HG03378 (cell line): ENCODE data around the gene CENPP.

Source experiments
- ATAC-seq: cut with Tn5 transposase; IDR thresholded peaks from one replicate; pipeline ENCODE4 v1.9.1; 2021; ENCODE audit warnings: mild to moderate bottlenecking, moderate library complexity; ENCODE audit not compliant: unreplicated experiment

Gene CENPP

DNA sequence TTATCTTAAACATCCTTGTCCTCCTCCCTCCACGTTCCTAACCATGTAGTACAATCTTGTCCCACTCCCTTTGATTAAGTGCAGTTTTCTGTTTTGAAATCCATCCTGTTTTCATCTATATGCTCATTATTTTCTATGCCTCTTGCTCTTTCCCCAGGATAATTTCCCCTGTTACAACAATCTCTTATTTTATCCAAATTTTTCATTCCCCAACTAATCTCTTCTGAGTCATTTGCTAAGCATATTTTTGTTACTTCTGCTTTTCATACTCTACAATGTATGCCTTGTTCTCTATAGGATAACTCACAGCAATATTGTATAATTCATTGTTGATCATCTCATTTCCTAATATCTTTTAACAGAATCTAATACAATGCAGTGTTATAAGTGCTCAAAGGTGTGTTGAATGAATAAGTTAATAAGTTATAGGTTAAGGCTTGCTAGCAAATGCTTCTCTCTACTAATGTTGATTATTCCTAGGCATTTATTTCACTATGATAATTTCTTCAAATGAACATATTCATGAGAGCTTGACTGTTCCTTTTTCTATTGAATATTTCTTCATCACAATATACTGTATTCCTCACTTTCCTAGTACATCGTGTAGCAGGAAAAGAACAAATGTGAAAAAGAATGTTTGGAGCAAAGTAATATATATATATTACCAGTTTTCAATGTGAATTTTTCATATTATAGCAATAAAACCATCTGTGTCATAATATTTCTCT is 97.0 kb downstream of the CENPP start:
- ATAC-seq = no peak

DNA sequence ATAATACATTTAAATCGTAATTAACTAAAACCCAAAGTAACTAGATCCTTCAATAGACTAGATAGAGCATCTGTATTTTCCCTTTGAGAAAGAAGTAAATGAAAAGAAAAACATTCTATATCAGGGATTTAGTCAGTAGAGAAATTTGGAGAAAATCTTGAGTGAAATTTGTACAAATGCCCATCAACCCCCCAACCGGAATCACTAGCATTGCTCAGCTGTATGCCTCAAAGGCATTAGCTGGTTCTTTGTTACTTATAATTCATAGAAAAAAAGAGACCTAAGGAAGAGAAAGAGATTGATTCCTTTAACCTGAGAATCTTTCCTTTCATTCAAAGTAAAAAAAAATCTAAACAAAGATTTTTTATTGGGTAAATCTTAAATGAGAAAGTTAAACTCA is 97.9 kb downstream of the CENPP start:
- no peak for ATAC-seq

DNA sequence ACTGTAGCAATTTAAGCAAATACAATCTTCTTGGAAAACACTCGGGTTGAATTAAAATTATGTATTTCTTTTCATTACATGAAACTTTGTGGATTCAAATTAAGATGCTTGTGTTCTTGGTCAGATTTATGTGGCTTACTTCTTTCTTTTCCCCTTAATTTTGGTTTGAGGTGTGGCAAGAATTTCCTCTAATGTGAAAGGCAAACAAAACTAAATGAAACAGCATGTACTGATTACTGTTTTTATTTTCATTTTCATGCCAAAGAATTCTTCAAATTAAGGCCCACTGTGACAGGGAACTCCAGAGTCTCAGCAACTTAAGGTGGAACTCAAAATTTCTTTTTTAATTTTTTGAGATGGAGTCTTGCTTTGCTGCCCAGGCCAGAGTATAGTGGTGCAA is 98.6 kb downstream of the CENPP start, which contains the start of gene OMD:
Gene OMD, minus strand, starts transcription at position 132 of the 400 bp plus-strand sequence. CDS start 6,913 bp downstream, outside the sequence.
- ATAC-seq = no peak

DNA sequence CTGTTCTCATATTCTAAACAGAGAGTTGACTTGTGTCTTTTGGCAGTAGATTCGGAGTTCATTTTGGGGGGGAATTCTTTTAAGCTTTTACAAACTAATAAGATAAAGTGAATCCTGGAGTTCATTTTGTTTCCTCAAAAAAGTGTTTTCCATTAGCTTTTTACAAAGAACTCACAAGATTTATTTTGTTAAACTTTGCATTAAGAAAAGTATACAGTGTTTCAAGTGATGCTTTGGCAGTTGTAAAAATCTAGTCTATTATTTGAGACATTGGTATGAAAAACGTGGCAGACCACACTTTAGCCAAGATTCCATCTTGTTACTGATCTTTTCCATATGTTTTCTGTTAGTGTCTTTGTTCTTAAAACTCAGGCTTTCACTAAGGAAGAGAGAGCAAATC is 99.7 kb downstream of the CENPP start:
- ATAC-seq = no peak

DNA sequence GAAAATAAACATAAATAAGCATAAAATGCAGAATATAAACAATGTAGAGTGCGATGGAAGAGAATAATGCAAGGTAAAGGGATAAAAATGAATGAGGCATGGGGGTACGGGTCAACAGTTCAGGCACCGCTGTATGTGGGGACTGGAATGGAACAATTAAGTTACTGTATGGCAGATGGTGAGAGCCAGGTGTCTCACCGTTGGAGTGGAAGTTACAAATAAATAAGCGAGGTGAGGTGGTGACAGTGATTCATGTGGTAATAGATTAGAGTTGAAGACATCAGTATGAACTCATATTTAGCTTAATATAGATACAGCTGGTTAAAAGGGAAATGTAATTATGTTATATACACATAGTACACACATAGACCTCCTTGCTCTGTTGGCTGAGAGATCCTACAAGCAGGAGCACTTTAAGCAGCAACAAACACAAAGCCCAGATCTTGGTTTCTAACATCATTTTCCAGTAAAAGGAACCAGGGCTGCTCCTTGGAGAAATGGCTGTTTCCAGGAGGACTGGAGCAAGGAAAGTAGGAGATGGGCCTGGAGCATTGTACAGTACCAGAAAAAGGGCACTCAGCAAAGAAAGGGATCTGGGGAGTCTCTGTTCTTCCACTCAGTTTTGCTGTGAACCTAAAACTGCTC is 100.9 kb downstream of the CENPP start:
- ATAC-seq = no peak

DNA sequence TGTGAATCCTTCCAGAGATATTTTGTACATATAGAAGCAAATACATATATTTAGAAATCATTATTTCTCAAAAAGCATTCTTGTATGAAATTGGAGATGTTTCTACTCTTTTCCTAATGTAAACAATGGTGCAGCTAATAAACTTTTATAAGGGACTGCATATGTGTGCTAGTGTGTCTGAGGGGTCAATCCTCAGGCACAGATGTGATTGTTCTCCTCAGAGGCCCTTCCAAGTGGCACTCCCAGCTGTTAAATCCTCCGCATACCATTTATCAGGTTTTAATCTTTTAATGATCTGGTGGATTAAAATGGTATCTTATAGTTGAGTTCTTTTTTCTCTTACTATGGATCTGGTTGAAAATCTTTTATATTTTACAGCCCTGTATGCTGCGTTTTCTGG is 104.1 kb downstream of the CENPP start:
- ATAC-seq = no peak

DNA sequence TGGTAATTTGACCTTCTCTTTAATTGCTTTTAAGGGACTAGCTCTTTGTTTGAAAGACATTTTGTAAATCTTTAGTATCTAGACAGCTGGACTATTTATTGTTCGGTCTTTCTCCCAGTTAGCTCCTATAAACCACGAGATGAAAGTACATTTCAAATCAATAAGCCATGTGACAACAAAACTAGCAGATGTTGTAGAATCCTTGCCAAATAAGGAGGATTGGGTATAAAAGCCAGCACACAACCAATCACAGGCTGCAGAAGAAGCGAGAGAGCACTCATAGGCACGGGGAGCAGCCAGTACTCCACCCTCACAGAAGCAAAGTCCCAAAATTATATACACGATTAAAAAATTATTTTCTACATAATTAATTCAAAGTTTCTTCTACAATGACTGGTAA is 106.6 kb downstream of the CENPP start:
- ATAC-seq = no peak

DNA sequence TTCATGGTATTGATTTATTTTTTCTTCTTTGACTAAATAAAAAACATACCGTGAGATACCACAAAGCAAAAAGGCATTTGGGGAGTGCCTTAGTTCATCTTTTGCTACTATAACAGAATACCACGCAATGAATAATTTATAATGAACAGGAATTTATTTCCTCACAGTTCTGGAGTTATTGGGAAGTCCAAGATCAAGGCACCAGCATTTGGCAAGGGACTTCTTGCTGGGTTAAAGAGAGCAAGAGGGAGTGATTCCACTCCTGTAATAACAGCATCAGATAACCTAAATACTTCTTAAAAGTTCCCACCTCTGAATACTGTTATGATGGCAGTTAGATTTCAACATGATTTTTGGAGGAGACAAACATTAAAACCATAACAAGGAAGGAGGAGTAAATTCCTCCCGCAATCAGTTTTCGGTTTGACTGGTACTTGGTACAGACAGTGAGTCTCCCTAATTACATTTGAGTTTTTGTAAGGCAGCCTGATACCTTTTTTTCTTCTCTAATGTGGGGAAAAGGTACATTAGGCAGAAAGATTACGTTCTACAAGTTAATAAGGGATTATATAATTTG is 107.3 kb downstream of the CENPP start:
- ATAC-seq = no peak

DNA sequence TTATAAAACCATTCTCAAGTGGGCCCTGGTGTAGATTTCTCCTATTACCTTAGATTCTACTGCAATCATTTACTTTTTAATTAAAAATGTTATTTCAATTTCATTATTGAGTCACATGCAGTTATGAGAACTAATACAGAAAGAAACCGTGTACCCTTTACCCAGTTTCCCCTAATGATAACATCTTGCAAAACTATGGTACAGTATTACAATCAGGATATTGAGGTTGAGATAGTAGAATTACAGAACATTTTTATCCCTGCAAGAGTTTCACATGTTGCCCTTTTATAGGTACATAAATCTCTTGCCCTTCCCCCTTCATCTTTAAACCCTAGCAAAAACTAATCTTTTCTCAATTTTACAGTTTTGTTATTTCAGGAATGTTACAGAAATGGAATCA is 109.5 kb downstream of the CENPP start:
- ATAC-seq = no peak

DNA sequence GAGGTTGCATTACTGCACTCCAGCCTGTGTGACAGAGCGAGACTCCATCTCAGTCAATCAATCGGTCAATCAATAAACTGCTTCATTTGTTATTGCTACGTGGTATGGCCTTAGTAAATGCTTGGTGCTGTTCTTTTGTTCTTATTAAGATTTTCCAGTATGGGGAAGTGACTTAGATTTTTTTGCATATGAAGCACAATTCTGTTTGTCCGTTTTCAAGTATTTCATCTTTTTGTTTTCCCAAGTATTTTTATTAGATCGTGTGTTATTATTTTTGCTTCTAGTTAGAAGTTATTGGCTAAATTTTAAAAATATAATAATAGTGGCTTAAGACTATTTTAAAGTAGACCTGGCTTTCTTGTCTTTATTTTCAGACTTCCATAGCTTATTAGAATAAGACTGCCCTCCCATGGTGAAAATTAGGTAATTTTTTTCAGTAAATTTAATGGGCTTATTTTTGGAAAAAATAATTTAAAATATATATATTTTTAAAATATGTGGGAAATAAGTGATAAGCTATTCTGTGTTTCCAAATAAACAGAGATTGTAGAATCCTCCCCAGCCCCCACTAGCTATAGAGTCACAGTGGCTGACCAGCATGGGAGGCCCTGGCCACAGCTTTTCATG is 113.3 kb downstream of the CENPP start:
- ATAC-seq = no peak

DNA sequence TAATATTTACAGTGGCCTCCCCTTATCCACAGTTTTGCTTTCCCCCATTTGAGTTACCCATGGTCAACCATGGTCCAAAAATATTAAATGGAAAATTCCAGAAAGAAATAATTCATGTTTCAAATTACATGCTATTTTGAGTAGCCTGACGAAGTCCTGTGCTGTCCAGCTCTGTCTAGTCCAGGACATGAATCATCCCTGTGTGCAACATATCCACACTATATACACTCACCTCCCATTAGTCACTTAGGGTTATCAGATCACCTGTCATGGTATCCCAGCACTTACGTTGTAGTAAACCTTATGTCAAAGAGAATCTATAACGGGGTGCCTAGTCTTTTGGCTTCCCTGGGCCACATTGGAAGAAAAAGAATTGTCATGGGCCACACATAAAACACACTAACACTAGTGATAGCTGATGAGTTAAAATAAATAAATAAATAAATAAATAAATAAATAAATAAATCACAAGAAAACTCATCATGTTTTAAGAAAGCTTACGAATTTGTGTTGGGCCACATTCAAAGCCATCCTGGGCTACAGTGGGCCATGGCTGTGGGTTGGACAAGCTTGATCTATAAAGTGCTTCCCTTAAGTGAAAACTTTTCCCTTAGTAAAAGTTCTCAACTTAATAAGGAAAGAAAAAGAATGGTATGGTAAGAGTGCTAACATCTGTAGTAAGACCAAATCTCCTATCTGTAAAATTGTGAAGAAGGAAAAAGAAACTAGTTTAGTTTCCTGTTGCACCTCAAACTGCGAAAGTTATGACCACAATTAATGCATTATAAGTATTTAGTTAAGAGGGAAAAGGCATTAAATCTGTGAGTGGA is 114.4 kb downstream of the CENPP start:
- ATAC-seq = no peak

DNA sequence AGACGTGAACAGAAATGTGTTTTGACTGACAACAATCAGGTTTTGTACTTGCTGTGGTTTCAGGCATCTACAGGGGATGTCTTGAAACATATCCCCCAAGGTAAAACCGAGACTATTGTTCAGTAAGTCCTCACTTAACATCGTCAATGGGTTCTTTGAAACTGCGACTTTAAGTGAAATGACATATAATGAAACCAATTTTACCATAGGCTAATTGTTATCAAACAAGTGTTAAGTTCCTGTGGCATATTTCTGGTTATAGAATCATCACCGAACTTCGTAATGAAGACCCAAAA is 114.9 kb downstream of the CENPP start:
- ATAC-seq = no peak

DNA sequence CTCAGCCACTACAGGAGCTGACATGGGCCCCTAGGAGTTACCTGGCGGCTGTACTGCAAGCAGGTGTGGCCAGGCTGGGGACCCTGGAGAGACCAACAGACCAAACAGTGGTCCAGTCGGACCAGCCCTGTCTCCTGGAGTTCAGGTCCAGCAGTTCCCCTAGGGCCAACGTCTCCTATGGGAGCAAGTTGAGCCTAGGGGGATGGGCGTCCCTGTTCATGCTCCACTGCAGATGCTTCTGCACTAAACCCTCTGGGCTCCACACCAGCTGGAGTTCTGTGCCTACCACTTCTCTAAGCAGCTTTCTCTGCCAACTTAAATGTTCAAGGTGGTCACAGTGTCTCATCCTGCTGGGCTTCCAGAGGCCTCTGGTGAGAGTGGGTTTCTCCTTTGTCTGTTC is 119.1 kb downstream of the CENPP start:
- no peak for ATAC-seq

DNA sequence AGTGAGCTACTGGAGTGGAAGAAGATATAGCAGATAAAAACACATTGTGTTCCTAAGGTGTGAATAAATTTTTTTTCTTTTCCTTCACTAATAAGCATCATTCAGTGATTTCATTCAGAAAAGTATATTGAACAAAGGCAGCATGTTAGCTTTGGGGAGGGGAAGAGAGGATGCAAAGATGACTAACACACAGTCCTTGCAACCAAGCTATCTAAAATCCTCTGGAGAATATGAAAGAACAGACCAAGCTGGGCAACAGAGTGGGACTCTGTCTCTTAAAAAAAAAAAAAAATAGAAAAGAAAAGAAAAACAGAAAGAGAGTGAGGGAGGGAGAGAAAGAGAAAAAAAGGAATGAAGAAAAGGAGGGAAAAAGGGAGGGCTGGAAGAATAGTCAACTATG is 120.8 kb downstream of the CENPP start:
- no peak for ATAC-seq

DNA sequence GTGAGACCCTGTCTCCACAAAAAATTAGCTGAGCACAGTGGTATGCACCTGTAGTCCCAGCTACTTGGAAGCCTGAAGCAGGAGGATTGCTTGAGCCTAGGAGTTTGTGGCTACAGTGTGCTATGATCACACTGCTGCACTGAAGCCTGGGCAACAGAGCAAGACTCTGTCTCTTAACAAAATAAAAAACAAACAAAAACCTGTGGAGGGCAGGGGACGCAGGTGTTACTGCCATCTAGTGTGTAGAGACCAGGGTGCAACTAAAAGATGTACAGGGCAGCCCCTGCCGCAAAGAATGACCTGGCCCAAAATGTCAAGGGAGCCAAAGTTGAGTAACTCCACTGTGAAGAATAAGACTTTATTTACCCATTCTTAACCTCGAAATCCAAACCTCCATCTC is 129.5 kb downstream of the CENPP start:
- ATAC-seq = no peak

DNA sequence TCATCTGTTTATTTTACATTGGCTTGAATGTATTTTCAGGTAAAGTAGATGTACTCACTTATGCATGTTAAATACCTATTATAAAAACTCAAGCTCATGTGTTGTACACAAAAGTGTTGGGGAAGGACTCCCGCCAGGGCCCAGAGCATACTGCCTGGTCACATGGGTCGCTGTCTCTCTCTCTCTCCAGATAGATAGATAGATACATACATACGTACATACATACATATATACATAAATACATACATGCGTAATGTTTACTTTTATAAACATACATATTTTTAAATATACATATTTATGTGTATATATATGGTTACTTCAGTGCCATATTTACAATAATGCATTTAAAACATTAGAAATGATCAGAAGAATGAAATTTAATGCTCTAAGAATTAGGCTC is 131.8 kb downstream of the CENPP start:
- ATAC-seq = no peak

DNA sequence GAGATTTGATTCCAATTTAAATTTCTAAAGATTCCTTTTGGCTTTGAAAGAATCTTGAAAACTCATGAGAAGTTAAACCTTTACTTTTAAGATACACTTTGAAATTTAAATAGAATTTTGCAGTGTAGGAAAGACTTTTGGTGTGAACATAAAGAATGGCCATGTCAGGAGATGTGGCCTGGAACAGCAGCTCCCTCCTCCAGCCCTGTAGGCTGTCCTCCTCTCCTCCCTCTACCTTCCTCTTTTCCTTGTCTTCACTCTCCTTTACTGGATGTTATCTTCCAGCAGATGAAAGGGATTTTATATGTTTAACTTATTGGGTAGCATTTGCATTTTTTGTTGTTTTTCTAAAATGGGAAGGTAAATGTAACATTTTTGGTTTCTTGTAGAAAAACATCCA is 137.6 kb downstream of the CENPP start:
- ATAC-seq = no peak

DNA sequence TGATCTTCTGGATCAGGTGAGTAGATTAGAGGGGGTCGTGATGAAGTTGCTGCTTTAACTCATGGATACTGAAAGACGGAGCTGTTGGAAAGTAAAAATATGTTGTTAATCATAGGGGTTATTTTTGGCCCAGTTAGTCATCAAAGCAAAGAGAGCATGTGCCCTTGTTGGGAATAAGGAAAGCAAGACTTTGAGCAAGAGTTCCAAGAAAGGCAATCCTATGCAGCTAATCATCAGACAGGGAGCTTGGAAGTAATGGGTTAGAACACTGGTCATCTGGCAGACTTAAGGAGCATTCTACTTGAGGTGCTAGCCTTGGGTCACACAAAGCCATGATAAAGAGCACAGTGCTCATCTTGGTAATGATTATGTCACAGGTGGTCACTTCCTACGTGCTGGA is 138.2 kb downstream of the CENPP start:
- no peak for ATAC-seq

DNA sequence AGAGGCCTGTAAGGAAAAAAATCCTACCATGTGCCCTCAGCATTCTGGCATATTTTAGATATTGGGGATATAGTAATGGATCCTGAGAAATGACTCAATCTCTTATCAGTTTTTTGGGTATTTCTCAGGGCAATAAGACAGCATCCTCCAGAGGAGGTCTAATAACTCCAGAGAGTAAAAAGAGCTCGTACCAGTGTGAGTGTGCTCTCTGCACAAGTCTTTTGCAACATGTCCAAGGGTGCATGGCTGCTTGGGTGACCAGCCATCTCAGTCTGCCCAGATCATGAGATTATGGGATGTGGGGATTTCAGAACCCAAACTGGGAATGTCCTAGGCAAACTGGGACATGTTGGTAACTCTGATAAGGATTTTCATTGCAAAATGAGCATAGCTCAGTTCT is 141.3 kb downstream of the CENPP start:
- no peak for ATAC-seq

DNA sequence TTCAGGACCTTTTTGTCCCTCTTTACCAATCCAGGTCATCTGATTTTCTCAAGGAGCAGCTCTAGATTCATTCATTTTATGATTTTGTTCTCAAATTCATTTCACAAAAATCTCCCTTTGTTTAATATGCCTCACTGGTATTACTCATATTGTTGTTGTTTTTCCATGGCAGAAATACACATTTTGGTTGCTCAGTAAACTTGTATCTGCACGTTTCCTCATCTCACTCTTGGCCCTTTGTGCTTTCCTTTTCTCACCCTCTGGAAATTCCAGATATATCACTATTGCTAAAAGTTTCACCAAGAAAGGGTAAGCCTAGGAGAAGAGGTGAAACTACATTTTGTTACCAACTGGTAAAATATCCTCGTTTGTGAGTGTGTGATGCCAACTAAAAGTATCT is 141.8 kb downstream of the CENPP start:
- ATAC-seq = no peak

DNA sequence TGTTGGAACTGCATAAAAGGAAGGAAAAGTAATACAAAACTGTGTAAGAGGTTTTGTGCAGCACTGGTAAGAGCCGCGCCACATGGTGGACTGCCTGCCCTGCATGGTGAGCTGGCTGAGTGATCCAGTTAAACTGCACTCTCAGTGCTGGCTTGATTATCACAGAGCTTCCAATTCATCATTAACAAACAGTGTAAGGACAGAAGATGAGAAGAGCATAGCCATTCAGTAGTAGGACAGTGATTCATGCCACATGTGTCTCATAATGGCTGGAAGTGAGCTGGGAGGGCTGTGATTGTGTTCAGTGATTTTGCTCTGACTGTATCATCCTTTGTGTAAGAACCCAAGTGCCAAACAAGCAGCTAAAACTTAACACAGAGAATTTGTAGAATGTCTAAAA is 142.5 kb downstream of the CENPP start:
- no peak for ATAC-seq
